OCI-LY7 (cell line): Measurements from ENCODE around the gene OSBPL6. TPM values are rescaled to one million over a fixed set of nuclear protein-coding genes. Genes with fewer than 3 reads are reported as not detected.

Experiments
- BruUV-seq: library from RNA; stranded (reverse); fragments of 400-500 nt; replicated peaks from 2 replicates; lab custom pipeline; 2021; lab: Mats Ljungman, UMichigan
- CTCF ChIA-PET: fragments of 300-600 bp; sonication (Branson Sonifier 250); formaldehyde crosslinking; loops from one replicate; lab custom pipeline; 2022; ENCODE audit warnings: antibody characterized with exemption; ENCODE audit not compliant: unreplicated experiment; lab: Charles Lee
- POLR2A ChIA-PET: fragments of 300-600 bp; sonication (Branson Sonifier 250); formaldehyde crosslinking; loops from one replicate; lab custom pipeline; 2022; ENCODE audit warnings: antibody characterized with exemption; lab: Charles Lee
- DNase-seq: peaks from one replicate; pipeline ENCODE4 v3.0.0-alpha.2; 2015; ENCODE audit warnings: low spot score
- H2AFZ ChIP-seq: fragments of 200-600 bp; sonication (generic), shearing (Covaris generic); 2 replicates; pipeline ENCODE4 v1.6.1; 2014; ENCODE audit warnings: mild to moderate bottlenecking, antibody characterized with exemption, low read length, moderate library complexity
- H3K27ac ChIP-seq: fragments of 200-600 bp; sonication (generic); 2 replicates; pipeline ENCODE4 v1.5.1; 2014; ENCODE audit warnings: mixed run types, low read depth, mild to moderate bottlenecking, moderate library complexity, low read length, inconsistent platforms; ENCODE audit not compliant: poor library complexity, severe bottlenecking
- H3K36me3 ChIP-seq: fragments of 200-600 bp; sonication (generic); 2 replicates; pipeline ENCODE4 v1.6.1; 2014; ENCODE audit warnings: mild to moderate bottlenecking, antibody characterized with exemption, low read length, moderate library complexity, mixed read lengths; ENCODE audit not compliant: insufficient read depth
- H3K4me1 ChIP-seq: fragments of 200-600 bp; sonication (generic); 2 replicates; pipeline ENCODE4 v1.5.1; 2014; ENCODE audit warnings: mild to moderate bottlenecking, low read length; ENCODE audit not compliant: insufficient read depth, poor library complexity, severe bottlenecking
- H3K4me2 ChIP-seq: fragments of 200-600 bp; sonication (generic); 2 replicates; pipeline ENCODE4 v1.6.1; 2014; ENCODE audit warnings: mild to moderate bottlenecking, low read length
- H3K4me3 ChIP-seq: fragments of 200-600 bp; sonication (generic); 2 replicates; pipeline ENCODE4 v1.5.1; 2014; ENCODE audit warnings: mild to moderate bottlenecking, low read depth, low read length; ENCODE audit not compliant: poor library complexity, severe bottlenecking
- H3K79me2 ChIP-seq: fragments of 200-600 bp; sonication (generic); 2 replicates; pipeline ENCODE4 v1.6.1; 2016; ENCODE audit warnings: low read depth, mild to moderate bottlenecking, low read length, moderate library complexity, mixed read lengths; ENCODE audit not compliant: insufficient read depth
- H3K9me2 ChIP-seq: fragments of 200-600 bp; sonication (generic); 2 replicates; pipeline ENCODE4 v1.6.1; 2016; ENCODE audit warnings: mild to moderate bottlenecking, low read length, mixed read lengths; ENCODE audit not compliant: insufficient read depth
- H3K9me3 ChIP-seq: fragments of 200-600 bp; sonication (generic); 2 replicates; pipeline ENCODE4 v1.6.1; 2014; ENCODE audit warnings: mild to moderate bottlenecking, mixed run types, low read length, mixed read lengths
- H4K20me1 ChIP-seq: fragments of 200-600 bp; sonication (generic); 2 replicates; pipeline ENCODE4 v1.6.1; 2014; ENCODE audit warnings: mild to moderate bottlenecking, antibody characterized with exemption, low read length, moderate library complexity, mixed read lengths; ENCODE audit not compliant: insufficient read depth
- EZH2phosphoT487 ChIP-seq: fragments of 200-600 bp; sonication (generic); IDR thresholded peaks from 2 replicates; pipeline ENCODE4 v1.6.1; 2018; ENCODE audit warnings: low read depth, borderline replicate concordance, mild to moderate bottlenecking, mixed run types, antibody characterized with exemption, low read length, moderate library complexity, mixed read lengths
- intact Hi-C: fragments of 100-400 bp; cut with micrococcal nuclease; formaldehyde crosslinking; loops from one replicate; pipeline ENCODE4 v1.10.0; 2022; ENCODE audit not compliant: unreplicated experiment
- total RNA-seq, 2 experiments: library from RNA; depleted of rRNA in 1 of 2; stranded (reverse); fragments of >200 nt in 1 of 2; shearing (Covaris generic) in 1 of 2; gene quantifications; 2 replicates each; pipeline ENCODE4 v1.2.3, GENCODE V29; 2014 to 2022
- TF ChIP-seq, protein P1 (sequence below): fragments of 200-600 bp; sonication (generic); conservative IDR thresholded peaks from 2 replicates; pipeline ENCODE4 v1.5.1; 2014; ENCODE audit warnings: mild to moderate bottlenecking, antibody characterized with exemption, low read length, moderate library complexity, mixed read lengths

Gene OSBPL6
- total RNA-seq, 2 experiments from 2014 or later = not detected

DNA sequence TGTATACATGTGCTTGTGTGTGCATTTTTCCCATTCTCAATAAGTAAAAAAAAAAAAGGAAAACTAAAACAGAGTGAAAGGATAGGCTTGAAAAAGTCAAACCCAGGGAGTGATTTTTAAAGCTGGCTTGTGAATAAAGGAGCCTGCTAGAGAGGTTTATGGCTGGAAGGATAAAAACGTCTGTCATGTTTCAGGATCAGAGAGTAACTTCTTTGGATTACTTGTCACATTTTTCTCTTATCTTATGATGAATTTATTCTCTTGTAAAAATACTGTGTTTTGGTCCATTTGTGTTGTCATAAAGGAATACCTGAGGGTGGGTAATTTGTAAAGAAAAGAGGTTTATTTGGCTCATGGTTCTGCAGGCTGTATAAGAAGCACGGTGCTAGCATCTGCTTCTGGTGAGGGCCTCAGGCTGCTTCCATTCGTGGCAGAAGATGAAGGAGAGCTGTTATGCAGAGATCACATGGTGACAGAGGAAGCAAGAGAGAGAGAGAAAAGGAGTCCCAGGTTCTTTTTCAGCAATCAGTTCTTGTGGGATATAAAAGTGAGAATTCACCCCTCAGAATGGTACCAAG is 89.1 kb downstream of the OSBPL6 start:
- Histone ChIP-seq H3K36me3 (no peaks in the 10 kb centered on the region), H3K4me3 (no peak overlapping the region), H3K9me3 (no peaks in the 10 kb centered on the region), H3K27ac (no peak overlapping the region), H4K20me1 (no peaks in the 10 kb centered on the region), H2AFZ (no peak overlapping the region), H3K9me2 (no peaks in the 10 kb centered on the region), H3K4me1 (no peaks in the 10 kb centered on the region), H3K4me2 (no peak overlapping the region), H3K79me2 (no peaks in the 10 kb centered on the region)
- ChIA-PET CTCF (no interaction called here), POLR2A (interaction anchor here (0.6 kb wide), 1 partner anchor 75 kb away, joined by 5 read pairs; no protein-coding TSS in a partner anchor)
- DNase-seq = no peak
- intact Hi-C loops = no loop called here
- no peak for TF ChIP-seq EZH2phosphoT487
- TF ChIP-seq, protein P1, sequence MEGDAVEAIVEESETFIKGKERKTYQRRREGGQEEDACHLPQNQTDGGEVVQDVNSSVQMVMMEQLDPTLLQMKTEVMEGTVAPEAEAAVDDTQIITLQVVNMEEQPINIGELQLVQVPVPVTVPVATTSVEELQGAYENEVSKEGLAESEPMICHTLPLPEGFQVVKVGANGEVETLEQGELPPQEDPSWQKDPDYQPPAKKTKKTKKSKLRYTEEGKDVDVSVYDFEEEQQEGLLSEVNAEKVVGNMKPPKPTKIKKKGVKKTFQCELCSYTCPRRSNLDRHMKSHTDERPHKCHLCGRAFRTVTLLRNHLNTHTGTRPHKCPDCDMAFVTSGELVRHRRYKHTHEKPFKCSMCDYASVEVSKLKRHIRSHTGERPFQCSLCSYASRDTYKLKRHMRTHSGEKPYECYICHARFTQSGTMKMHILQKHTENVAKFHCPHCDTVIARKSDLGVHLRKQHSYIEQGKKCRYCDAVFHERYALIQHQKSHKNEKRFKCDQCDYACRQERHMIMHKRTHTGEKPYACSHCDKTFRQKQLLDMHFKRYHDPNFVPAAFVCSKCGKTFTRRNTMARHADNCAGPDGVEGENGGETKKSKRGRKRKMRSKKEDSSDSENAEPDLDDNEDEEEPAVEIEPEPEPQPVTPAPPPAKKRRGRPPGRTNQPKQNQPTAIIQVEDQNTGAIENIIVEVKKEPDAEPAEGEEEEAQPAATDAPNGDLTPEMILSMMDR = no peak
- no TSS peak for BruUV-seq

DNA sequence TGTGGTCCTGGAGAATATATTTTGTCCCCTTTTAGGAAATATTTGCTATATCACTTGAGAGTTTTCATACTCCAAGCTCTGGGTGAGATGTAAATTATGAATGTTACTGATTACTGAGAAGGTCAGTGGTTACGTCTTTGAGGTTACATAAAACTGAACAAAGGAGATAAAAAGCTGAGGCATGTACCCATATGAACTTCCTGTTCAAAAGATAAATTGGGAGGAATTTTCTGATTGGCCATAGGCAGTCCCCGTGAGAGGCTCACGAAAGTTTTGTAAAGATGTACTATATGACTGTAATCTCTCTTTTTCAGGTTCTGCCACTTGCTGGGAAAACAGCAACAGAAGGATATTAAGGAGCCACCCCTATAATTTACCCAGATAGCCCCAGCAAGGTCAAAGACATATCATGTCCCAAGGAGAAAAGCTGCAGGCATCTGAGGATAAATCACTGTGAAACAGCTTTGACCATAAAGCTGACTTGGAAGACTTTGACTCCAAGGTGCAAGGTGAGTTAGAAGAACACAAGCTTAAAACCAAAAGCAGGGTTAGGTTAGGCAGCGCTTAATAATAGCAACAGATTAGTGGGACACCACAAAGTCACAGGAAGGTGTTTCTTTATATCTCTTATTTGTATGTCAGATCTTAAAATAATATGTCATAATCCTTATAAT is 90.4 kb downstream of the OSBPL6 start:
- Histone ChIP-seq H3K4me2 (no peak overlapping the region), H3K9me2 (no peaks in the 10 kb centered on the region), H3K9me3 (no peaks in the 10 kb centered on the region), H3K4me3 (no peak overlapping the region), H4K20me1 (no peaks in the 10 kb centered on the region), H3K4me1 (no peaks in the 10 kb centered on the region), H2AFZ (no peak overlapping the region), H3K36me3 (no peaks in the 10 kb centered on the region), H3K27ac (no peak overlapping the region), H3K79me2 (no peaks in the 10 kb centered on the region)
- no TSS peak for BruUV-seq
- DNase-seq = no peak
- POLR2A ChIA-PET = interaction anchor here (0.6 to 1.1 kb wide), 2 partner anchors 9 to 453 kb away, joined by 3 read pairs; no protein-coding TSS in a partner anchor
- no peak for TF ChIP-seq EZH2phosphoT487
- TF ChIP-seq, protein P1 = no peak
- intact Hi-C loops = no loop called here
- CTCF ChIA-PET = no interaction called here

DNA sequence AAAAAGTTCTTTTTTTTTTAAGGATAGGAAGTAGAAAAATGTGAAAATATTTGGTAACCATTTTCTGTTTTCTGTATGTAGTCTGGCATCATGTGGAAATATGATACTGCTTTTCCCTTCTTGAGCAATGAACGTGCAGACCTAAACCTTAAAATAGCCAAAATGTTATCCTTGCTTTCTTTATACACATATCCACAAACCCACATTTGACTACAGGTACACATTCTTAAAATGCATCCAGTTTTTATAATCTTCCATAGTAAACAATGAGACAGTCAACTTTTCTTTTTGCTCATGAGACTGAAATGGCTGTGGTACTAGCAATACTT is 90.9 kb downstream of the OSBPL6 start:
- BruUV-seq = no TSS peak
- no peak for DNase-seq
- POLR2A ChIA-PET = no interaction called here
- Histone ChIP-seq H3K79me2 (no peaks in the 10 kb centered on the region), H3K9me3 (no peaks in the 10 kb centered on the region), H3K4me1 (no peaks in the 10 kb centered on the region), H3K9me2 (no peaks in the 10 kb centered on the region), H2AFZ (no peak overlapping the region), H3K4me2 (no peak overlapping the region), H3K27ac (no peak overlapping the region), H3K4me3 (no peak overlapping the region), H4K20me1 (no peaks in the 10 kb centered on the region), H3K36me3 (no peaks in the 10 kb centered on the region)
- CTCF ChIA-PET = no interaction called here
- intact Hi-C loops = no loop called here
- TF ChIP-seq, protein P1 = no peak
- TF ChIP-seq EZH2phosphoT487 = no peak
